WTC11 (cell line): ENCODE data around the gene WDR53.
"Not testable (repeated sequence)": the region's sequence is repeated elsewhere in the genome, so short reads cannot be mapped to it uniquely, and the experiment has no call there.

Source experiments
- CTCF ChIP-seq: fragments of 200-600 bp; IDR thresholded peaks from 2 replicates; pipeline ENCODE4 v1.8.0; 2022; ENCODE audit warnings: antibody characterized with exemption
- E2F1 ChIP-seq: sonication (generic); formaldehyde crosslinking; IDR thresholded peaks from 2 replicates; pipeline ENCODE4 v1.8.0; 2022; ENCODE audit warnings: mild to moderate bottlenecking, missing genetic modification reagents
- E2F4 ChIP-seq: sonication (generic); formaldehyde crosslinking; IDR thresholded peaks from 2 replicates; pipeline ENCODE4 v1.8.1; 2022; ENCODE audit warnings: low read depth, mild to moderate bottlenecking, moderate library complexity, missing genetic modification reagents, borderline replicate concordance
- TEAD1 ChIP-seq: sonication (generic); formaldehyde crosslinking; IDR thresholded peaks from 2 replicates; pipeline ENCODE4 v1.8.0; 2022; ENCODE audit warnings: mild to moderate bottlenecking, missing genetic modification reagents
- TP53 ChIP-seq: sonication (generic); formaldehyde crosslinking; IDR thresholded peaks from 2 replicates; pipeline ENCODE4 v1.8.1; 2023; ENCODE audit warnings: mild to moderate bottlenecking, missing genetic modification reagents
- ZNF281 ChIP-seq: sonication (generic); formaldehyde crosslinking; IDR thresholded peaks from 2 replicates; pipeline ENCODE4 v1.8.0; 2023; ENCODE audit warnings: mild to moderate bottlenecking, missing genetic modification reagents

- TF ChIP-seq E2F4 (CRISPR knock-in tag); ZNF281 (CRISPR knock-in tag); TEAD1 (CRISPR knock-in tag); E2F1; CTCF; TP53: not testable (repeated sequence)
Measured at GRCh38 chr3:196550172-196550571, 18.2 kb downstream of the WDR53 start.
